GM18502 (cell line): ENCODE data around the gene KISS1.
"Not testable (repeated sequence)": the region's sequence is repeated elsewhere in the genome, so short reads cannot be mapped to it uniquely, and the experiment has no call there.

Experiments
- ATAC-seq: cut with Tn5 transposase; IDR thresholded peaks from one replicate; pipeline ENCODE4 v1.9.1; 2021; ENCODE audit warnings: mild to moderate bottlenecking; ENCODE audit not compliant: unreplicated experiment, poor library complexity

KISS1 gene

GRCh38 chr1:204196068-204196795 lies at the start of gene KISS1:
Gene KISS1, minus strand, starts transcription at chr1:204196491. Its CDS starts 3,615 bp downstream, at chr1:204192876.
- no peak for ATAC-seq

GRCh38 chr1:204242920-204243319 lies 46.6 kb upstream of the KISS1 start:
- no peak for ATAC-seq

GRCh38 chr1:204241914-204242313 lies 45.6 kb upstream of the KISS1 start:
- ATAC-seq: no peak

GRCh38 chr1:204241050-204241449 lies 44.8 kb upstream of the KISS1 start:
- no peak for ATAC-seq

- no peak for ATAC-seq
These were observed 43.9 kb upstream of the KISS1 start for GRCh38 chr1:204240233-204240632.

GRCh38 chr1:204239401-204239800 lies 43.1 kb upstream of the KISS1 start:
- ATAC-seq: not testable (repeated sequence)

- ATAC-seq: not testable (repeated sequence)
These were observed 42.2 kb upstream of the KISS1 start for GRCh38 chr1:204238520-204238919.

- ATAC-seq: not testable (repeated sequence)
These were observed 41.2 kb upstream of the KISS1 start for GRCh38 chr1:204237515-204237914.

- ATAC-seq: no peak
These were observed 36.2 kb upstream of the KISS1 start for GRCh38 chr1:204232526-204232925.

- ATAC-seq: no peak
These were observed 33.9 kb upstream of the KISS1 start for GRCh38 chr1:204230211-204230610.

GRCh38 chr1:204228896-204229295 lies 32.6 kb upstream of the KISS1 start:
- ATAC-seq: no peak

GRCh38 chr1:204227996-204228785 lies 31.9 kb upstream of the KISS1 start:
- ATAC-seq: no peak

- ATAC-seq: no peak
These were observed 31.1 kb upstream of the KISS1 start for GRCh38 chr1:204227351-204227750.

GRCh38 chr1:204225841-204226735 lies 29.8 kb upstream of the KISS1 start:
- no peak for ATAC-seq

- no peak for ATAC-seq
These were observed 28.4 kb upstream of the KISS1 start for GRCh38 chr1:204224655-204225054.

GRCh38 chr1:204223129-204223860 lies 27.0 kb upstream of the KISS1 start:
- no peak for ATAC-seq

GRCh38 chr1:204222764-204223055 lies 26.4 kb upstream of the KISS1 start:
- ATAC-seq: no peak

GRCh38 chr1:204222006-204222763 lies 25.9 kb upstream of the KISS1 start:
- ATAC-seq: no peak

- no peak for ATAC-seq
These were observed 25.0 kb upstream of the KISS1 start for GRCh38 chr1:204221271-204221670.
